ENCODE measurements around the gene PLTP.
"Not testable (repeated sequence)": the region's sequence is repeated elsewhere in the genome, so short reads cannot be mapped to it uniquely, and the experiment has no call there.

Gene PLTP

DNA sequence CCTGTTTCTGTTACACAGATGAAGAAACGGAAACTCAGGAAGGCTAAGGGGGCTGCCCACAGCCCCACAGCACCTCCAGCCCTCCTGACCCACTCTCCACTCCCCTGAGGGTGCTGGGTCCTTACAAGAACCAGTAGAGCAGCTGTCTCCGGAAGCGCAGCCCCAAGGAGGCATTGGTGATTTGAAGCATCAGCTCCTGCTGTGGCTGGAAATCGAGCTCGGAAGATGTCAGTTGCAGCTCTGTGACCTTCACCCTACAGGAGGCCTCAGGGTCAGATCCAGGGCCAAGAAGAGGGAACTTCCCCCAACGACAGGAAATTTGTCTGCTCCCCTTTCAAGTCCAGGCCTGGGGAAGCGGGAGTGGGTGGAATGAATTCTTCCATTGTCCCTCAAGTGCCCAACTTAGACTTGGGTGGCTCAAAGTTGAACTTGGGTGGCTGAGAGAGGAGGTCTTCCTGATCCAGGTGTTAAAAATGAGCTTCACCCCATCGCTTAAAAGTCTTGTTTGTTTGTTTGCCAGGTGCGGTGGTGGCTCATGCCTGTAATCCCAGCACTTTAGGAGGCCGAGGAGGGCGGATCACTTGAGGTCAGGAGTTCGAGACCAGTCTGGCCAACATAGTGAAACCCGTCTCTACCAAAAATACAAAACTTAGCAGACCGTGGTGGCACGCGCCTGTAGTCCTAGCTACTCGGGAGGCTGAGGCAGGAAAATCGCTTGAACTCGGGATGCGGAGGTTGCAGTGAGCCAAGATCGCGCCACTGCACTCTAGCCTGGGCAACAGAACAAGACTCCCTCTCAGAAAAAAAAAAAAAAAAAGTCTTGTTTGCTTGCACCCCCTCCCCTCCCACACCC is 1.9 kb downstream of the PLTP start:
- H3K9me3 ChIP-seq (ENCODE audit: control insufficient read depth in 1 of 2, low read length in 2 of 2): no peaks in the 10 kb centered on the region
- no peak overlapping the region for H3K27ac ChIP-seq (ENCODE audit: low read depth, low read length)
- no peaks in the 10 kb centered on the region for H3K27me3 ChIP-seq (ENCODE audit: control insufficient read depth in 1 of 2, insufficient read depth in 2 of 2, low read length in 2 of 2)
- no peak overlapping the region for H3K9ac ChIP-seq (ENCODE audit: low read depth in 1 of 2, low read length in 2 of 2)
- H3K4me1 ChIP-seq (ENCODE audit: control insufficient read depth in 1 of 2, insufficient read depth in 2 of 2, low read length in 2 of 2): peaks cover 21 to 24% of the 10 kb centered on the region in 2 donors
- H3K4me3 ChIP-seq (ENCODE audit: low read depth in 1 of 2, low read length in 2 of 2): peak overlapping the region; percentile 46 to 78
- peaks cover 0 to 3% of the 10 kb centered on the region in 2 donors for H3K36me3 ChIP-seq (ENCODE audit: control insufficient read depth in 1 of 2, insufficient read depth in 2 of 2, low read length in 2 of 2)

DNA sequence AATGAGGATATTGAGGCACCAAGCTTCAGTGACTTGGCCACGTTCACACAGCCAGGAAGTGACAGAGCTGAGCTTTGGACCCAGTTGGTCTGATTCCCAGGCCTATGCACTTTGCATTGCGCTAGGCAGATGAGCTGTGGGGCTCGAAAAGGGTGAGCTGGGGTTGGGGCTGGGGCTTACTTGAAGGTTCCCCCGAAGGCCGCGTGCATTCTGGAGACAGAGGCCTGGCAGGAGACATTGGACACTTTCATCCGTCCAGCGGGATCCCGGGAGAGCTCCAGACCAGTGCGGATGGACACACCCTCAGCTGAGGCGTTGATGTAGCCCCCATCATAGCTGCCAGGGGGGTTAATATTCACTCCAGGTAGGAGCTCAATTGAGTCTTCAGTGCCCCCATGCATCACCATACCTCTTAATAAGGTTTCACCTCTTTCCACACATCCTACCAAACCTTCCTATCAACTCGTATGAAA is 2.6 kb downstream of the PLTP start:
- Histone ChIP-seq H3K27ac (ENCODE audit: low read depth, low read length) (no peak overlapping the region), H3K4me1 (ENCODE audit: control insufficient read depth in 1 of 2, insufficient read depth in 2 of 2, low read length in 2 of 2) (peaks cover 20 to 24% of the 10 kb centered on the region in 2 donors), H3K36me3 (ENCODE audit: control insufficient read depth in 1 of 2, insufficient read depth in 2 of 2, low read length in 2 of 2) (peaks cover 0 to 3% of the 10 kb centered on the region in 2 donors), H3K4me3 (ENCODE audit: low read depth in 1 of 2, low read length in 2 of 2) (no peak overlapping the region), H3K9me3 (ENCODE audit: control insufficient read depth in 1 of 2, low read length in 2 of 2) (no peaks in the 10 kb centered on the region), H3K9ac (ENCODE audit: low read depth in 1 of 2, low read length in 2 of 2) (no peak overlapping the region), H3K27me3 (ENCODE audit: control insufficient read depth in 1 of 2, insufficient read depth in 2 of 2, low read length in 2 of 2) (no peaks in the 10 kb centered on the region)

DNA sequence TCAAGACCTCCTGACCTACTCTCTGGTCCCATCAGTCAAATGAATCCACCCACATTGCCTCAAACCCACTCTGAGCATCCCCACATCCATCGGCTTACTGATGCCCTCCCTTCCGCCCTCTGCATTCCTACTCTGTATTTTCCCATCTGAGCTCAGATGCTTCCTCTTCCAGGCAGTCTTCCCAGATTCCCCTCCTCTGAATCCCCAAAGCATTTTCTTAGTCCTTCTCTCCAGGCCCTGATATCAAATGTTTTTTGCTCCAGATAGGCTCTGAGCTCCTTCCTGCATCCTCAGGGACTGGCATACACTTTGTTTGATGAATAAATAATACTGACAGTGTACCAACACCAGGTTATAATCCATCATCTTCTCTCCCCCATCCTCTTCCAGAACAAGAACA is 3.9 kb downstream of the PLTP start:
- no peaks in the 10 kb centered on the region for H3K9me3 ChIP-seq (ENCODE audit: control insufficient read depth in 1 of 2, low read length in 2 of 2)
- no peak overlapping the region for H3K9ac ChIP-seq (ENCODE audit: low read depth in 1 of 2, low read length in 2 of 2)
- peaks cover 18 to 24% of the 10 kb centered on the region in 2 donors for H3K4me1 ChIP-seq (ENCODE audit: control insufficient read depth in 1 of 2, insufficient read depth in 2 of 2, low read length in 2 of 2)
- no peaks in the 10 kb centered on the region for H3K27me3 ChIP-seq (ENCODE audit: control insufficient read depth in 1 of 2, insufficient read depth in 2 of 2, low read length in 2 of 2)
- no peak overlapping the region for H3K4me3 ChIP-seq (ENCODE audit: low read depth in 1 of 2, low read length in 2 of 2)
- no peak overlapping the region for H3K27ac ChIP-seq (ENCODE audit: low read depth, low read length)
- H3K36me3 ChIP-seq (ENCODE audit: control insufficient read depth in 1 of 2, insufficient read depth in 2 of 2, low read length in 2 of 2): peaks cover 0 to 3% of the 10 kb centered on the region in 2 donors

GRCh38 chr20:45907219-45907948 is 4.6 kb downstream of the PLTP start:
- H3K9ac ChIP-seq (ENCODE audit: low read depth in 1 of 2, low read length in 2 of 2): no peak overlapping the region
- no peaks in the 10 kb centered on the region for H3K9me3 ChIP-seq (ENCODE audit: control insufficient read depth in 1 of 2, low read length in 2 of 2)
- H3K36me3 ChIP-seq (ENCODE audit: control insufficient read depth in 1 of 2, insufficient read depth in 2 of 2, low read length in 2 of 2): peaks cover 0 to 3% of the 10 kb centered on the region in 2 donors

DNA sequence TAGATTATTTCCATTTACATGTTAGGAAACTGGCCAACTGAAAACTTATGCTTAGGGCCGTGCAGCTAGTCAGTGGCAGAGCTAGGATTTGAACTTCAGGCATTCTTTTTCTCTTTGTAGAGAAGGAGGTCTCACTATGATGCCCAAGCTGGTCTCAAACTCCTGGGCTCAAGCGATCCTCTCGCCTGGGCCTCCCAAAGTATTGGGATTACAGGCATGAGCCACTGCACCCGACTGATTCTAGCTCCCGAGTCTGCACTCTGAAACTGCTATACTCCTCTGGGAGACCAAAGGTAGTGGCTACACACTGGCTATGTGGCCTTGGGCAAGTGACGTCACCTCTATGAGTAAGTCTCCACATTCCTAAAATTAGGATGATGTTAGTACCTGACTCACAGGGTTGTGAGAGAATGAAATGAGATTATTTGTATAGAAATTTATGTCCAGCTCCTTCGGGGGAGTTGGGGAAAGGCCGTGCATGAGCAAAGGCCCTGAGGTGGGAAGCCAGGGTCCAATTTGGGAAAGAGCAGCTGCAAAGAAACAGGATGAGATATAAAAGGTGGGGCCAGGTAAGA is 6.4 kb downstream of the PLTP start:
- Histone ChIP-seq H3K9me3 (ENCODE audit: control insufficient read depth in 1 of 2, low read length in 2 of 2) (no peaks in the 10 kb centered on the region), H3K27ac (ENCODE audit: low read depth, low read length) (no peak overlapping the region), H3K4me3 (ENCODE audit: low read depth in 1 of 2, low read length in 2 of 2) (no peak overlapping the region), H3K9ac (ENCODE audit: low read depth in 1 of 2, low read length in 2 of 2) (no peak overlapping the region), H3K27me3 (ENCODE audit: control insufficient read depth in 1 of 2, insufficient read depth in 2 of 2, low read length in 2 of 2) (no peaks in the 10 kb centered on the region), H3K36me3 (ENCODE audit: control insufficient read depth in 1 of 2, insufficient read depth in 2 of 2, low read length in 2 of 2) (peaks cover 0 to 9% of the 10 kb centered on the region in 2 donors), H3K4me1 (ENCODE audit: control insufficient read depth in 1 of 2, insufficient read depth in 2 of 2, low read length in 2 of 2) (peaks cover 6 to 11% of the 10 kb centered on the region in 2 donors)

More at GRCh38 chr20:45907219-45907948, 4.6 kb downstream of the PLTP start:
- Histone ChIP-seq H3K27me3 (ENCODE audit: control insufficient read depth in 1 of 2, insufficient read depth in 2 of 2, low read length in 2 of 2) (no peaks in the 10 kb centered on the region), H3K4me3 (ENCODE audit: low read depth in 1 of 2, low read length in 2 of 2) (no peak overlapping the region), H3K4me1 (ENCODE audit: control insufficient read depth in 1 of 2, insufficient read depth in 2 of 2, low read length in 2 of 2) (peaks cover 18 to 22% of the 10 kb centered on the region in 2 donors), H3K27ac (ENCODE audit: low read depth, low read length) (no peak overlapping the region)

- Histone ChIP-seq H3K9me3 (ENCODE audit: control insufficient read depth in 1 of 2, low read length in 2 of 2) (no peaks in the 10 kb centered on the region), H3K4me1 (ENCODE audit: control insufficient read depth in 1 of 2, insufficient read depth in 2 of 2, low read length in 2 of 2) (peaks cover 6 to 7% of the 10 kb centered on the region in 2 donors), H3K27me3 (ENCODE audit: control insufficient read depth in 1 of 2, insufficient read depth in 2 of 2, low read length in 2 of 2) (no peaks in the 10 kb centered on the region), H3K36me3 (ENCODE audit: control insufficient read depth in 1 of 2, insufficient read depth in 2 of 2, low read length in 2 of 2) (peaks cover 0 to 9% of the 10 kb centered on the region in 2 donors), H3K4me3 (ENCODE audit: low read depth in 1 of 2, low read length in 2 of 2) (no peak overlapping the region), H3K9ac (ENCODE audit: low read depth in 1 of 2, low read length in 2 of 2) (no peak overlapping the region), H3K27ac (ENCODE audit: low read depth, low read length) (no peak overlapping the region)
Measured at GRCh38 chr20:45904583-45905504, 7.1 kb downstream of the PLTP start.

GRCh38 chr20:45902199-45902701 is 9.7 kb downstream of the PLTP start:
- H3K36me3 ChIP-seq (ENCODE audit: control insufficient read depth in 1 of 2, insufficient read depth in 2 of 2, low read length in 2 of 2): peaks cover 8 to 27% of the 10 kb centered on the region in 2 donors
- H3K4me1 ChIP-seq (ENCODE audit: control insufficient read depth in 1 of 2, insufficient read depth in 2 of 2, low read length in 2 of 2): no peaks in the 10 kb centered on the region
- H3K9ac ChIP-seq (ENCODE audit: low read depth in 1 of 2, low read length in 2 of 2): no peak overlapping the region
- H3K27me3 ChIP-seq (ENCODE audit: control insufficient read depth in 1 of 2, insufficient read depth in 2 of 2, low read length in 2 of 2): no peaks in the 10 kb centered on the region
- H3K4me3 ChIP-seq (ENCODE audit: low read depth in 1 of 2, low read length in 2 of 2): no peak overlapping the region
- no peaks in the 10 kb centered on the region for H3K9me3 ChIP-seq (ENCODE audit: control insufficient read depth in 1 of 2, low read length in 2 of 2)
- no peak overlapping the region for H3K27ac ChIP-seq (ENCODE audit: low read depth, low read length)

GRCh38 chr20:45901332-45901731 is 10.6 kb downstream of the PLTP start:
- not testable (repeated sequence) for H3K27ac ChIP-seq (ENCODE audit: low read depth, low read length); H3K4me3 ChIP-seq (ENCODE audit: low read depth in 1 of 2, low read length in 2 of 2); H3K9me3 ChIP-seq (ENCODE audit: control insufficient read depth in 1 of 2, low read length in 2 of 2); H3K9ac ChIP-seq (ENCODE audit: low read depth in 1 of 2, low read length in 2 of 2); H3K27me3 ChIP-seq (ENCODE audit: control insufficient read depth in 1 of 2, insufficient read depth in 2 of 2, low read length in 2 of 2); H3K4me1 ChIP-seq (ENCODE audit: control insufficient read depth in 1 of 2, insufficient read depth in 2 of 2, low read length in 2 of 2)
- H3K36me3 ChIP-seq (ENCODE audit: control insufficient read depth in 1 of 2, insufficient read depth in 2 of 2, low read length in 2 of 2): peaks cover 16 to 34% of the 10 kb centered on the region in 2 donors

DNA sequence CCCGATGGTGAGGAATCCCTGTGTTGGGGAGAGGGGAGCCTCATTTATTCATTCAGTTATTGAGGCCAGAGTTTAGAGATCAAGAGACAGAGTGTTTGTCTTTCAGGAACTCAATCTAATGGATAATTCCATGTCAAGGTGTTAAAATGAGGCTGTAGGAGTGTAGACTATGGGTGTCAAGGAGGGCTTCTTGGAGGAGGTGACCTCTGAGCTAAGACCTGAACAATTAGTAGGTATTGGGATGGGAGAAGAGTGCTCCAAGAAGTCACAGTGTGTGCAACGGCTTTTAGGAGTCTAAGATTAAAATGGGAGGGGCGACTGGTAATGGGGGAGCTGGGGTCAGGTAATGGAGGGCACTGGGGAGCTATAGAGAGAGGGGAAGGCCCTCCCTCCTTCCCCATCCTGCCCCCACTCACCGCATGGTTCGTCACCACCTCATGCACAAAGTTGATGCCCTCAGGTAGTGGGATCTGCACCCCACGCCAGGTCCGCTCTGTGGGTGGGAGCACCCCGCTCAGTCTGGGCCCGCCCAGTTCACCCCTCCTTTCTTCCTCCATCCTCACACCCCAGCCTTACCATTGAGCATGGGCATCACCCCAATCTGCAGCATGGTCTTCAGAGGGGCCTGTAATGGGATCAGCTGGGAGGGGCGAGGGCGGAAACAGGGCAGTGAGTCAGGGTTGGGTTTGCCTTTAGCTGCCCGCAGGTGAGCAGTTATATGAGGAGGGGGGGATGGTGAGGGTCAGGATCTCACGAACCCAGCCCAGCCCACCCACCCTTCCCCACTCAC is 12.7 kb downstream of the PLTP start:
- no peak overlapping the region for H3K9ac ChIP-seq (ENCODE audit: low read depth in 1 of 2, low read length in 2 of 2)
- H3K36me3 ChIP-seq (ENCODE audit: control insufficient read depth in 1 of 2, insufficient read depth in 2 of 2, low read length in 2 of 2): peaks cover 21 to 50% of the 10 kb centered on the region in 2 donors
- no peaks in the 10 kb centered on the region for H3K27me3 ChIP-seq (ENCODE audit: control insufficient read depth in 1 of 2, insufficient read depth in 2 of 2, low read length in 2 of 2)
- no peak overlapping the region for H3K4me3 ChIP-seq (ENCODE audit: low read depth in 1 of 2, low read length in 2 of 2)
- no peaks in the 10 kb centered on the region for H3K4me1 ChIP-seq (ENCODE audit: control insufficient read depth in 1 of 2, insufficient read depth in 2 of 2, low read length in 2 of 2)
- H3K27ac ChIP-seq (ENCODE audit: low read depth, low read length): no peak overlapping the region
- no peaks in the 10 kb centered on the region for H3K9me3 ChIP-seq (ENCODE audit: control insufficient read depth in 1 of 2, low read length in 2 of 2)
